Measurements from ENCODE around the gene PIH1D1. TPM values are rescaled to one million over a fixed set of nuclear protein-coding genes. Genes with fewer than 3 reads are reported as not detected.
A peak's percentile ranks its signal among the peaks of the same experiment; 100 is the strongest.
"Not testable (repeated sequence)": the region's sequence is repeated elsewhere in the genome, so short reads cannot be mapped to it uniquely, and the experiment has no call there.

PIH1D1 gene
- total RNA-seq, 1 donor from 2014 or later, result 135 TPM

- H3K9me3 Mint-ChIP-seq, result no peaks in the 10 kb centered on the region
- no peak overlapping the region for H3K4me3 Mint-ChIP-seq
- intact Hi-C loops (cut with micrococcal nuclease), result no loop called here
- no peak overlapping the region for H3K27ac Mint-ChIP-seq
- no peak for DNase-seq
- H3K4me1 Mint-ChIP-seq, result peaks cover 11% of the 10 kb centered on the region
- no peaks in the 10 kb centered on the region for H3K27me3 Mint-ChIP-seq
- peaks cover 15% of the 10 kb centered on the region for H3K36me3 Mint-ChIP-seq (ENCODE audit: low read depth)
Observed at GRCh38 chr19:49458567-49458903, 6.9 kb upstream of the PIH1D1 start.

GRCh38 chr19:49456326-49456725, 4.7 kb upstream of the PIH1D1 start:
- Mint-ChIP-seq H3K9me3 (no peaks in the 10 kb centered on the region), H3K36me3 (ENCODE audit: low read depth) (peaks cover 16% of the 10 kb centered on the region), H3K4me3 (no peak overlapping the region), H3K27ac (no peak overlapping the region), H3K4me1 (peaks cover 22% of the 10 kb centered on the region), H3K27me3 (no peaks in the 10 kb centered on the region)
- intact Hi-C loops (cut with micrococcal nuclease), result no loop called here
- DNase-seq, result no peak

- no peaks in the 10 kb centered on the region for H3K27me3 Mint-ChIP-seq
- no peak overlapping the region for H3K27ac Mint-ChIP-seq
- H3K36me3 Mint-ChIP-seq (ENCODE audit: low read depth), result peaks cover 17% of the 10 kb centered on the region
- no peak for DNase-seq
- peaks cover 22% of the 10 kb centered on the region for H3K4me1 Mint-ChIP-seq
- no peaks in the 10 kb centered on the region for H3K9me3 Mint-ChIP-seq
- H3K4me3 Mint-ChIP-seq, result no peak overlapping the region
- intact Hi-C loops (cut with micrococcal nuclease), result no loop called here
Observed at GRCh38 chr19:49455773-49456172, 4.2 kb upstream of the PIH1D1 start.

GRCh38 chr19:49453757-49454240, 2.2 kb upstream of the PIH1D1 start:
- H3K4me3 Mint-ChIP-seq, result peak overlapping the region; percentile 91
- H3K27me3 Mint-ChIP-seq, result no peaks in the 10 kb centered on the region
- peaks cover 33% of the 10 kb centered on the region for H3K4me1 Mint-ChIP-seq
- H3K9me3 Mint-ChIP-seq, result no peaks in the 10 kb centered on the region
- no peak for DNase-seq
- H3K36me3 Mint-ChIP-seq (ENCODE audit: low read depth), result peaks cover 32% of the 10 kb centered on the region
- intact Hi-C loops (cut with micrococcal nuclease), result loop anchor here (1.0 to 5.0 kb wide), 7 partner anchors 10 to 816 kb away; partner anchors contain the start of genes DBP, FLT3LG, PRMT1 and RPL13A
- H3K27ac Mint-ChIP-seq, result peak overlapping the region; percentile 100

- H3K27ac Mint-ChIP-seq, result peak within 1 kb of the TSS; percentile 100
- peaks cover 39% of the 10 kb centered on the region for H3K4me1 Mint-ChIP-seq
- H3K36me3 Mint-ChIP-seq (ENCODE audit: low read depth), result peaks cover 36% of the 10 kb centered on the region
- peak; percentile 99 for DNase-seq
- H3K9me3 Mint-ChIP-seq, result no peaks in the 10 kb centered on the region
- peak within 1 kb of the TSS; percentile 91 for H3K4me3 Mint-ChIP-seq
- H3K27me3 Mint-ChIP-seq, result no peaks in the 10 kb centered on the region
- intact Hi-C loops (cut with micrococcal nuclease), result loop anchor here (1.0 to 5.0 kb wide), 7 partner anchors 10 to 816 kb away; partner anchors contain the start of genes DBP, FLT3LG, PRMT1 and RPL13A
Observed at GRCh38 chr19:49453013-49453756, 1.6 kb upstream of the PIH1D1 start, which contains the start of gene ALDH16A1. TSS of gene ALDH16A1 (plus strand) at chr19:49453225. CDS start at chr19:49453332, 107 bp downstream.

GRCh38 chr19:49450405-49450804, 1.2 kb downstream of the PIH1D1 start:
- peaks cover 39% of the 10 kb centered on the region for H3K4me1 Mint-ChIP-seq
- H3K27me3 Mint-ChIP-seq, result no peaks in the 10 kb centered on the region
- H3K9me3 Mint-ChIP-seq, result no peaks in the 10 kb centered on the region
- H3K36me3 Mint-ChIP-seq (ENCODE audit: low read depth), result peaks cover 44% of the 10 kb centered on the region
- H3K4me3 Mint-ChIP-seq, result peak overlapping the region; percentile 91
- DNase-seq, result no peak
- intact Hi-C loops (cut with micrococcal nuclease), result loop anchor here (5.0 kb wide), 3 partner anchors 37 to 813 kb away; partner anchors contain the start of genes DBP, RPL13A, RRAS and SCAF1
- H3K27ac Mint-ChIP-seq, result peak overlapping the region; percentile 100

- Mint-ChIP-seq H3K4me1 (peaks cover 49% of the 10 kb centered on the region), H3K9me3 (no peaks in the 10 kb centered on the region), H3K27ac (peak overlapping the region; percentile 39), H3K27me3 (no peaks in the 10 kb centered on the region), H3K4me3 (no peak overlapping the region), H3K36me3 (ENCODE audit: low read depth) (peaks cover 49% of the 10 kb centered on the region)
- intact Hi-C loops (cut with micrococcal nuclease), result no loop called here
- no peak for DNase-seq
Observed at GRCh38 chr19:49448432-49448786, 3.2 kb downstream of the PIH1D1 start.

- H3K27me3 Mint-ChIP-seq, result peaks cover under 1% of the 10 kb centered on the region
- H3K9me3 Mint-ChIP-seq, result no peaks in the 10 kb centered on the region
- H3K4me3 Mint-ChIP-seq, result no peak overlapping the region
- intact Hi-C loops (cut with micrococcal nuclease), result no loop called here
- H3K4me1 Mint-ChIP-seq, result peaks cover 49% of the 10 kb centered on the region
- peaks cover 49% of the 10 kb centered on the region for H3K36me3 Mint-ChIP-seq (ENCODE audit: low read depth)
- DNase-seq, result peak; percentile 72
- H3K27ac Mint-ChIP-seq, result no peak overlapping the region
Observed at GRCh38 chr19:49447485-49448431, 3.9 kb downstream of the PIH1D1 start.

GRCh38 chr19:49445997-49446396, 5.6 kb downstream of the PIH1D1 start:
- H3K27ac Mint-ChIP-seq, result no peak overlapping the region
- DNase-seq, result no peak
- peaks cover 54% of the 10 kb centered on the region for H3K4me1 Mint-ChIP-seq
- peaks cover 42% of the 10 kb centered on the region for H3K36me3 Mint-ChIP-seq (ENCODE audit: low read depth)
- intact Hi-C loops (cut with micrococcal nuclease), result no loop called here
- no peak overlapping the region for H3K4me3 Mint-ChIP-seq
- H3K9me3 Mint-ChIP-seq, result no peaks in the 10 kb centered on the region
- peaks cover 15% of the 10 kb centered on the region for H3K27me3 Mint-ChIP-seq

GRCh38 chr19:49444100-49444700, 7.4 kb downstream of the PIH1D1 start:
- intact Hi-C loops (cut with micrococcal nuclease), result loop anchor here (5.0 kb wide), 1 partner anchor 217 kb away; no protein-coding TSS in a partner anchor
- H3K9me3 Mint-ChIP-seq, DNase-seq: not testable (repeated sequence)
- Mint-ChIP-seq H3K4me1 (peaks cover 47% of the 10 kb centered on the region), H3K27me3 (peaks cover 33% of the 10 kb centered on the region), H3K4me3 (peak overlapping the region; percentile 89), H3K27ac (peak overlapping the region; percentile 88), H3K36me3 (ENCODE audit: low read depth) (peaks cover 28% of the 10 kb centered on the region)

- Mint-ChIP-seq H3K9me3 (no peaks in the 10 kb centered on the region), H3K4me1 (peaks cover 45% of the 10 kb centered on the region), H3K27me3 (peaks cover 39% of the 10 kb centered on the region), H3K4me3 (peak overlapping the region; percentile 89), H3K36me3 (ENCODE audit: low read depth) (peaks cover 22% of the 10 kb centered on the region), H3K27ac (peak overlapping the region; percentile 88)
- intact Hi-C loops (cut with micrococcal nuclease), result loop anchor here (1.0 to 5.0 kb wide), 5 partner anchors 10 to 216 kb away; partner anchors contain the start of gene ALDH16A1
- DNase-seq, result peak; percentile 98
Observed at GRCh38 chr19:49443366-49444099, 8.1 kb downstream of the PIH1D1 start.

- Mint-ChIP-seq H3K27me3 (peaks cover 46% of the 10 kb centered on the region), H3K4me1 (peaks cover 40% of the 10 kb centered on the region), H3K4me3 (peak overlapping the region; percentile 89), H3K9me3 (no peaks in the 10 kb centered on the region), H3K27ac (peak overlapping the region; percentile 88), H3K36me3 (ENCODE audit: low read depth) (peaks cover 17% of the 10 kb centered on the region)
- peak; percentile 93 for DNase-seq
- intact Hi-C loops (cut with micrococcal nuclease), result loop anchor here (1.0 to 5.0 kb wide), 5 partner anchors 10 to 216 kb away; partner anchors contain the start of gene ALDH16A1
Observed at GRCh38 chr19:49442771-49443365, 8.7 kb downstream of the PIH1D1 start.

Data from activated CD4-positive, alpha-beta T cell treated with anti-CD3 and anti-CD28 coated beads, Interleukin-2, amount 10 ng/mL, durations not matched to agents 24 days and 14 days (primary cell).